NCI-H128 (cell line): Measurements from ENCODE around the gene NSL1.

Experiments
- DNase-seq: peaks from one replicate; lab custom pipeline; 2025; ENCODE audit not compliant: unreplicated experiment; lab: John Stamatoyannopoulos, UW

The NSL1 gene

DNA sequence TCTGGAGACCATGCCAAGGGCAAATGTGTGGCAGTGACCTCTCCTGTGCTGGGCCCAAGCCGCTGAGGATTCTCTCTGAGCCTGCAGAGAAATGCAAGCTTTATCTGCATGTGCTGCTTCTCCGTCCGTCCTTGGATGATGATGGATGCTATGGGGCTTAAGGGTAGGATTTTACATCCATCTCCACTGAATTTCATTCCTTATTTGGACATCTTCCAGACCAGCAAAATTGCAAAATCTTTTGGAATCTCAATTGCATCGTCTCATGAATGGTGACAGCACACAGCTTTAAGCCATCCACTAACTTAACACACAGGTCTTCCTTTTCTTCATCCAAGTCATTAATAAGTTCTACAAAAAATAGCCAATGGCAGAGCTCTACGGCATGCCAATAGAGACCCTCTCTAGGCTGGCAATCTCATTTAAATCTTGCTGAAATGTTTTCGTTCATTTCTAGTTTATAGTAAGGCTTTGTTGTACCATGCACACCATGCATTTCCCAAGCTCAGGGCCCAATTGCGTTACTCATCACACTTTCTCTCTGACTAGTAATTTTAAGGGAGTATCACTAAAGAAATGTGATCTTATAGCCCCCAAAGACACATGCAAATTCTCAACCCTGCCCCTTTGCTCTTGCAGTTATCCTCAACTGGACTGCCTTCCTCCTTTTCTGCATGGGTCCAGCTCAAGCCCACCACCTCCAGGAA is 103.1 kb downstream of the NSL1 start:
- DNase-seq = no peak

DNA sequence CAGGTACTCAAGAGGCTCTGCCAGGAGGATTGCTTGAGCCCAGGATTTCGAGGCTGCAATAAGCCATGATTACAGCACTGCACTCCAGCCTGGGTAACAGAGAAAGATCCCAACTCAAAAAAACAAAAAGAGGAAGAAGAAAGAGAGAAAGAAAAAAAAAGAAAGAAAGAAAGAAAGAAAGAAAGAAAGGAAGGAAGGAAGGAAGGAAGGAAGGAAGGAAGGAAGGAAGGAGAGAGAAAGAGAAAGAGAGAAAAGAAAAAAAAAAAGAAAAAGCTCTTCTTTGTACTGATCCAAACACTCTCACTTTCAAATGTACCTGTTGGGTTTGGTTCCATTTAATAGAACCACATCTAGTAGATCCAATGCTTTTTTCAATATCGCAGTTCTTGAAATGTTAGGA is 103.8 kb downstream of the NSL1 start:
- DNase-seq = no peak

GRCh38 chr1:212686591-212686990 is 105.0 kb downstream of the NSL1 start:
- DNase-seq = no peak

- no peak for DNase-seq
Measured at GRCh38 chr1:212686069-212686468, 105.5 kb downstream of the NSL1 start.

GRCh38 chr1:212685429-212685828 is 106.1 kb downstream of the NSL1 start:
- no peak for DNase-seq

DNA sequence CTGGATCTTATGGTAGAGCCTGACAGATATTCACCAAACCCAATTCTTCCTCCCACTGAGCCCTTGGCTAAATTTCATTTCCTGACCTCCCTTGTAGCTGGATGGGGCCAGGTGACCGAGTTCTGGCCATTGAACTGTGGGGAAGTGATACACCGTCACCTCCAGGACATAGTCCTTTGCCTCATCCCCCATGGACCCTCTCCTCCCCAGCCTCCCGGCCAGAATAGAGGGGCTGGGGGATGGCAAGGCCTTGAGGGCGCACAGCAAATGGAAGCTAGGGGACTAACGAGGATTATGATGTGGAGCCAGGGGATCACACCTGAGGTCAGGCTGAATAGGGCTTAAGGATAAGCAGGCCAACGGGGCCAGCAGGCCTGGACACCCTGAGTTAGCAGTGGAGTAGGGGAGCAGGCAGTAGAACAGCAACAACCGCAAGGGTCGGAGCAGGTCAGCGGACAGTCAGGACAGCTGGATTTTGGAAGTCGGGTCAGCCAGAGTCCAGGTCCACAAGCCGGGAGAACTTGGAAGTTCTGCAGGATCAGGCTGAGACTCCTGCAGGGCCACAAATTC is 107.0 kb downstream of the NSL1 start:
- no peak for DNase-seq

DNA sequence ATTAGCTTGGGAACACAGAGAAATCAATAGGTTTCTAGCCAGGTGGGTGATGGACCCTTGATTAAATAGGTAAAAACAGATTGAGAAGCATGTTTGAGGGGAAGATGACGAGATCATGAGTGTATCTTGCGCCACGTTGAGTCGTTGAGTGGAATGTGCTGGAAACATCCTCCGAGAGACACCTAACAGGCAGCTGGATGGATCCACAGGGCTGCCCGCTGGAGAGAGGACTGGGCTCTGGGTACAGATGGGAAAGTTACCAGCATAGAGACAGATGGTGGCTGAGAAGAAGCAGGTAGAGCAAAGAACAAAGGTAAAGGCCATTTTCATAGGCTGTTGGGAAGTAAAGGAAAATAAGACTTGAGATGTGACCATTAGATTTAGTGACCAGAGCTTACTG is 107.5 kb downstream of the NSL1 start:
- DNase-seq = no peak

GRCh38 chr1:212683357-212683722 is 108.2 kb downstream of the NSL1 start:
- DNase-seq = no peak

- no peak for DNase-seq
Measured at GRCh38 chr1:212680680-212681389, 110.7 kb downstream of the NSL1 start.

- DNase-seq = no peak
Measured at GRCh38 chr1:212678456-212679410, 112.8 kb downstream of the NSL1 start.

DNA sequence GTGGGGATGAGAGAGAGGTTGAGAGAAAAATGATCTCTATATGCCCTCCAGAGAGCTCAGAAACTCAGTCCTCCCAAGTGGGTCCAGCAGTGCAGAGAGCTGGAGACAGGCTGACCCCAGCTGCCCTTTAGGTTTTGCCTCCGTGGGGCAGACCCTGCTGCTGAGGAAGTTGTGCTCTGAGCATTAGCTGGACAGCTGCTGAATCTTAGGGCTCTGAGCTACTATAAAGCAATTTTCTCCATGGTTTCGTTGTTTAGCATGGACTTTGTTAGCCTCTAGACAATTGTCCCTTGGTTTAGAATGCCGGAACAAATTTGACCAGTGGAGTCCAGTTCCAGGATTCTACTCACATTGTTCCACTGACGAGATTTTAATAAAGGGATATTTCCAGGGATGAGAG is 114.0 kb downstream of the NSL1 start:
- no peak for DNase-seq

GRCh38 chr1:212677136-212677535 is 114.4 kb downstream of the NSL1 start:
- DNase-seq = no peak
